Stimulated activated effector memory CD8-positive, alpha-beta T cell treated with anti-CD3 and anti-CD28 coated beads, Interleukin-12 subunit alpha, Interleukin-12 subunit beta, amount 100 ng/mL, for 72 hours (primary cell): Measurements from ENCODE around the gene SLC22A23.
A peak's percentile ranks its signal among the peaks of the same experiment; 100 is the strongest.

Experiments
- ATAC-seq: fragments of 150-1000 bp; cut with Tn5 transposase; 2 replicates; pipeline ENCODE4 v1.10.0; 2021
- DNase-seq, 2 donors: peaks; one replicate each; pipeline ENCODE4 v3.0.0; 2021 to 2022; ENCODE audit warnings: low spot score in 2 of 2
- H3K27ac Mint-ChIP-seq: one replicate; pipeline ENCODE4 v1.8.0; 2022; ENCODE audit warnings: mild to moderate bottlenecking, mixed read lengths
- H3K36me3 Mint-ChIP-seq: one replicate; pipeline ENCODE4 v1.8.0; 2022; ENCODE audit warnings: mild to moderate bottlenecking, mixed read lengths
- H3K4me1 Mint-ChIP-seq: one replicate; pipeline ENCODE4 v1.8.0; 2022; ENCODE audit warnings: mixed read lengths
- H3K4me3 Mint-ChIP-seq: one replicate; pipeline ENCODE4 v1.8.0; 2022; ENCODE audit warnings: mild to moderate bottlenecking, mixed read lengths
- H3K9me3 Mint-ChIP-seq: one replicate; pipeline ENCODE4 v1.8.0; 2022; ENCODE audit warnings: mixed read lengths

SLC22A23 gene

DNA sequence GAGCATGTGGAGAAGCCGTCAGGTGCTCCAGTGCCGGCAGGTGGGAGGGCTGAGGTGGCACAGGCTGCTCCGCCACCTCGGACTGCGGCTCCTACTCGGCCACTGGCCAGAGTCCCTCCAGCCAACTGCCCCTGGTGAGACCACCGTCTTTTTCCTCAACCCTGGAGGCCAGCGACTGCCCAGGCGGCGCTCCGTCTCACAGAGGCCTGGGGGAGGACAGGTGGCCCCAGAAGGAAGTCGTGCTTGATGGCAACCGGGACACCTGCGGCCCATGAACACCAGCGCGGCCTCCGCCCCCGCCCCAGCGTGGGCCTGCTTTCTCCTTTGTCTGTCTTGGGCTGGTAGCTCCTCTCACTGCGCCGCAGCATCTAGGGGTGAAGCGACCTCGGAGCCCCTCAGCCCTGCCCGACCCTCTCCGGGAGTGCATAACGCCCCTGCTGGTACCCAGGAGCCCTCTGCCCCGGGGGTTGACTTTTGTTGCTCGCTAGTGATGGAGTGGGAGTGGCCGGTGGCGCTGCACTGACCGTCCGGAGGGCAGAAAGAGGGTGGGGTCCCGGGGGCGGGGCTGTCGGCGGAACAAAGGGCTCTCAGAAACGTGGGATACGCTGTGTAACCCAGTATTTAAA is 228.7 kb downstream of the SLC22A23 start:
- ATAC-seq (peak; percentile 30), DNase-seq (no peak)
- H3K36me3 Mint-ChIP-seq, result no peaks in the 10 kb centered on the region
- H3K4me1 Mint-ChIP-seq, result peaks cover 54% of the 10 kb centered on the region
- H3K9me3 Mint-ChIP-seq, result no peaks in the 10 kb centered on the region
- H3K4me3 Mint-ChIP-seq, result peak overlapping the region; percentile 71
- H3K27ac Mint-ChIP-seq, result no peak overlapping the region

DNA sequence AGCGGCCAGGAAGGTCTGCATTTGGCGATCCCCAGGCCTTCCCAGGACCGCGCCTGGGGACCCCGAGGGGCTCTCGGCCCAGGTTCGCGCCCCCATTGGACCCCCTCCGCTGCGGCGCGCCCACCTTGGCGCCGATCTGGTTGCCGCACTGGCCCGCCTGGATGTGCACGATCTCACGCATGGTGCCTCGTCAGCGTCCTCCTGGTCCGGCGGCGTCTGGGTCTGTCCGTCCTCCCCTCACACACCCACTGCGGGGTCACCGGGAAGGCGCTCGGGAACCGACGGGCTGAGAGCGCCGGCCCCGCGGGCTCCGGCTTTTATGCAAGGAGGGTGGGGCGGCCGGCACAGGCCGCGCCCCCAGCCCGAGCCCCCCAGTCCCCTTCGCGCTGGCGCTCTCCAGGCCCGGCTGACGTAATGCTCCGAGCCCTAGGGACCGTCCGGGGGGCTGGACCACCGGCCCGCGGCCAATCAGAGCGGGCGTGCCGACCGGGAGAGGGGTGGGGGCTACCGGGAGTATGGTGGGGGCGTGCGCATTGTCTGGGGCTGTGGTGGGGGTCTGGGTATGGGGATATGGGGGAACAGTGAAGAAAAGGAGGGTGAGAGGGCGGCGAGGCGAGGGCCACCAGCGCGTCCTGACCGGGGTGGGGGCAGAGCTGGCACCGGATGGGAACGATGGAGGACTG is 229.3 kb downstream of the SLC22A23 start, which contains the start of gene TUBB2B:
Gene TUBB2B, minus strand, starts transcription at position 291 of the 683 bp plus-strand sequence. Its CDS starts 110 bp downstream, at position 181.
- peaks cover 1% of the 10 kb centered on the region for H3K36me3 Mint-ChIP-seq
- H3K4me3 Mint-ChIP-seq, result peak within 1 kb of the TSS; percentile 71
- no peak within 1 kb of the TSS for H3K27ac Mint-ChIP-seq
- no peaks in the 10 kb centered on the region for H3K9me3 Mint-ChIP-seq
- ATAC-seq, result peak; percentile 29
- peaks cover 52% of the 10 kb centered on the region for H3K4me1 Mint-ChIP-seq
- DNase-seq, result no peak

DNA sequence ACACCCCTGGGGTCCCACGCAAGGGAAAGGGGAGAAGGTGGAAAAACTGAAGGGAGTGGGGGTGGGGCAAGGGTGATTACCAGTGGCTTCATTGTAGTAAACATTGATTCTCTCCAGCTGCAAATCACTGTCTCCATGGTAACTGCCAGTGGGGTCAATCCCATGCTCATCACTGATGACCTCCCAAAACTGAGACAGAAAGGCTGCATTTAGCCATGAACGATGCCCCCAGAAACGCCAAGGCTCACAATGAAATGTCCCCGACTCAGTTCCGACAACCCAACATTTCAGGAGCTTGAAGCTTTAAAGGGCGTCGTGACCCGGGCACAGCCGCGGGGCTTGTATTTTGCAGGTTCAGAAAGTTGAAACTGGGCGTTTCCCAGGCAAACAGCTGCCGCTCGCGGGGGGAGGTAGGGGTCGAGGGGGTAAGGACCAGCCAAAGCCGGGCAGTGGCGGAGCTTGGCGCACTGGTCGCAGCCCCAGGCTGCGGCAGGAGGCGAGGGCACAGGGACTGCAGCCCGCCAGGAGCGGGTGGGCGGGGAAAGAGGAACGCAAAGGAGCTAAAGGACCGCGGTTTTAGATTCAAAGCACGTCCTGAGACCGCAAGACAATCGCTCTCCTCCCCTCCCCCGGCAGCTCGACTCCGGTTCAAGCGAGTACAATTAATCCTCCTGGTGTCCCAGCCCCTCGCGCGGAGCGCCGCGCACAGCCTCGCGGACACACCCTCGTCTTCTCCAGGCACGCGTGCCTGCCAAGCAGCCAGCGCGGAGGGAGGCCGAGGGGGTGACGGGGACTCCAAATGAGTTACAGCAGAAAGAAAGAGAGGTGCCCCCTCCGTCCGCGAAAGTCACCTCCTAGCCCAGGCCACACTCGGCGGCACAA is 230.1 kb downstream of the SLC22A23 start:
- DNase-seq (peak in 1 of 2 donors; percentile 63), ATAC-seq (peak; percentile 31)
- Mint-ChIP-seq H3K36me3 (peaks cover 9% of the 10 kb centered on the region), H3K4me1 (peaks cover 45% of the 10 kb centered on the region), H3K4me3 (peak overlapping the region; percentile 71), H3K27ac (no peak overlapping the region), H3K9me3 (peaks cover 6% of the 10 kb centered on the region)

DNA sequence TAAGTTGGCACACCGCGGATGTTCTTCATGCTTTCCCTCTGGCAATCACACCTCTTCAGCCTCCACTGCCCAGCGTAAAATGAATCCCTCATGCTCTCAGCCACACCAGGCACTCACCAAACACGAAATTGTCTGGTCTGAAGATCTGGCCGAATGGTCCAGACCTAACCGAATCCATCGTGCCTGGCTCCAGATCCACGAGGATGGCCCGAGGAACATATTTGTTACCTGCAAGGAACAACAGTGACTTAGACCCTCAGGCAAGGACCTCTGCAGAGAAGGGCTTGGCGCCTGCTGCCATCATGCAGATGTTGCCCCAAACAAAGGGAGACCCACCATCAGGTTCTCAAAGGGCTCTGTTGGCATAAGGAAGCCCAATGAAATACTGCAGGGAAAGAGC is 230.8 kb downstream of the SLC22A23 start:
- Mint-ChIP-seq H3K27ac (no peak overlapping the region), H3K36me3 (peaks cover 12% of the 10 kb centered on the region), H3K4me1 (peaks cover 38% of the 10 kb centered on the region), H3K9me3 (peaks cover 6% of the 10 kb centered on the region), H3K4me3 (peak overlapping the region; percentile 71)
- DNase-seq (no peak), ATAC-seq (no peak)

DNA sequence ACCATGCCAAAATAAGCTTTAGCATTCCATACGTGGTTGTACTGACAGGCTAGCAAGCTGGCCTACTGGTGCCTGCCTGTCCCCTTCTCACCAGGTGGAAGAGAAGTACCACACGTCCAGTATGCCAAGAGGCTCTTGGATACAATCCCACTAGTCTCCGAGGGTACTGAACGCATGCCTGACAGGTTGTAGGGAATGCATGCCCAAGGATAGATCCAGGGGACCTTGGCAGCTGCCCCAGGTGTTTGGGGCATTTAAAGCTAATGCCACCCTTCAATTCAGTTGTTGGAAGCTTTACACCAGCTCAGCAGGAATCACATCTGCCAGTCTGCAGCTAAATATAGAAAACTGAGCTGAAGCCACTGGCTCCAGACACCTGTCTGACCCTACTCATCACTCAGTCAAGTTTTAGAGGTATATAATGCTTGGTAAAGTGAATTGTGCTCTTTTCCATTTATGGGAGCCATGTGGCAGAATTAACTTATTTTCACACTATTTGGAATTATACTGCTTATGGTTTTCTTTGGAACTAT is 234.3 kb downstream of the SLC22A23 start:
- peak overlapping the region; percentile 91 for H3K27ac Mint-ChIP-seq
- ATAC-seq (no peak), DNase-seq (no peak)
- H3K4me3 Mint-ChIP-seq, result no peak overlapping the region
- H3K36me3 Mint-ChIP-seq, result peaks cover 12% of the 10 kb centered on the region
- H3K9me3 Mint-ChIP-seq, result peaks cover 6% of the 10 kb centered on the region
- H3K4me1 Mint-ChIP-seq, result peaks cover 9% of the 10 kb centered on the region

DNA sequence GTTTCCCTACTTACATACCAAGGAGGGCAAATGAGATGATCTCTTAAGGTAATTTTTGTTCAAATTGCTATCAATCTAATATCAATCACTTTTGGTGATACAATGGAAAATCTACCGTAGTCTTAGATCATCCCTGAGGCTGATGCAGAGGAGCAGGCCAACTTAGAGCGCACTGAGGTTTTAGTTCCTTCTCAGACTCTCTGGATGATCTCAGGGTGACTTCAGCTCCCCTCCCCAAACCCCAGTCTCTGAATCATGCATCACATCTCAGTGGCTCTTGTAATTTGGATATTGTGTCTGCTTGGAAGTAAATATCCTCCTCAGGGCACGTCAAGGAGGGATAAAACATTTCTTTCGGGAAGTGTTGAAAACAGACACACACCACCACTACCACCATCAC is 235.3 kb downstream of the SLC22A23 start:
- peaks cover 2% of the 10 kb centered on the region for H3K4me1 Mint-ChIP-seq
- H3K27ac Mint-ChIP-seq, result peak overlapping the region; percentile 91
- DNase-seq, result no peak
- H3K36me3 Mint-ChIP-seq, result peaks cover 12% of the 10 kb centered on the region
- H3K9me3 Mint-ChIP-seq, result peaks cover 6% of the 10 kb centered on the region
- no peak overlapping the region for H3K4me3 Mint-ChIP-seq
- ATAC-seq, result peak; percentile 66

DNA sequence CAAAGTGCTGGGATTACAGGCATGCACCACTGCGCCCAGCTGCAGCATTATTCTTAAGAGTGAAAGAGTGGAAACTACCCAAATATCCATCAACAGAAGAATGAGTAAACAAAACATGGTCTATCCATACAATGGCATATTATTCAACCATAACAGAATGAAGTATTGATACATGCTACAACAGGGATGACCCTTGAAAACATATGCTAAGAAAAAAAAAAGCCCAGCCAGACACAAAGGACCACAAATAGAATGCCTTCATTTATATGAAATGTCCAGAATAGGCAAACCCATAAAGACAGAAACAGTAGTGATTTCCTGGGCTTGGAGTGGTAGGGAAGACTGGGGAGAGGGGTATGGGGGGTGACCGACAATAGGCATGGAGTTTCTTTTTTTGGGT is 236.5 kb downstream of the SLC22A23 start:
- Mint-ChIP-seq H3K36me3 (peaks cover 12% of the 10 kb centered on the region), H3K9me3 (peaks cover 6% of the 10 kb centered on the region), H3K4me3 (no peak overlapping the region), H3K4me1 (no peaks in the 10 kb centered on the region), H3K27ac (no peak overlapping the region)
- DNase-seq, result no peak
- ATAC-seq, result no peak
